ENCODE data around the gene VSIG4. TPM values are rescaled to one million over a fixed set of nuclear protein-coding genes. Genes with fewer than 3 reads are reported as not detected.

The VSIG4 gene
- polyA plus RNA-seq, 1 of the 3 experiments (the other 2 are of a cell fraction) = not detected

DNA sequence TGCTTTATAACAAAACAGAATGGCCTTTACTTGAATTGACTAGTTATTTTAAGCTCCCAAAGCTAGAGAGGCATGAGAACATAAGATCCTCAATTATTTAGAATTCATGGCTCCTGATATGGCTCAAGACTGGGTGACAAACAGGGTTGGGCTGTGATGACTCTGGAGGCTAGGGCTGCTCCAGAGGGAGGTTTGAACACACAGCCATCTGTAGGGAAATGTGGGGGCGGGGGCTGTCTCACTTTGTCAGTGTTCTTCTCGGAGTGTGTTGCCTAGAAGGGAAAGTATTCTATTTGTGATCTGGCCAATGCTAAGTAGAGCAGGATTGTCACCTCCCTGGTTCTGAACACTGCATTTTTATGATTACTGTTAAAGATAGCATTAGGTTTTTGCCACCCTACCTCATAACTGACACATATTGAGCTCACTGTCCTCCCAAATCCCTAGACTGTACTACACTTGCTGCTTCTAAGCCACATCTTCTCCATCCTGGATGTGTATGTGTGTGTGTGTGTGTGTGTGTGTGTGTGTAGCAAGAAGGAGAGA lies 45.9 kb downstream of the VSIG4 start:
- DNase-seq = no peak
- CTCF ChIA-PET = no interaction called here
- Histone ChIP-seq H3K9me3 (no peaks in the 10 kb centered on the region), H3K4me1 (ENCODE audit: control insufficient read depth in 1 of 2, insufficient read depth in 2 of 2, low read depth in 1 of 2, low read length in 1 of 2) (no peaks in the 10 kb centered on the region), H3K36me3 (replicated peaks in 1 of 2; ENCODE audit: control insufficient read depth in 1 of 2, insufficient read depth in 2 of 2, low read length in 1 of 2) (no peaks in the 10 kb centered on the region), H3K4me2 (no peak overlapping the region), H3K9me2 (no peaks in the 10 kb centered on the region), H3K27me3 (ENCODE audit: insufficient read depth) (no peaks in the 10 kb centered on the region), H3K27ac (ENCODE audit: low read depth in 2 of 2, low read length in 1 of 2) (no peak overlapping the region), H3K9ac (no peak overlapping the region), H4K20me1 (ENCODE audit: insufficient read depth) (no peaks in the 10 kb centered on the region), H2AFZ (ENCODE audit: low read depth) (no peak overlapping the region), H3K4me3 (ENCODE audit: low read depth in 2 of 2, low read length in 1 of 2) (no peak overlapping the region), H3F3A (replicated peaks; ENCODE audit: insufficient read depth) (no peaks in the 10 kb centered on the region), H3K79me2 (ENCODE audit: insufficient read depth) (no peaks in the 10 kb centered on the region)
- TF ChIP-seq JUND (IDR thresholded peaks at IDR 0.05) (no peak), RXRA (IDR thresholded peaks at IDR 0.05; ENCODE audit: borderline replicate concordance, low read depth) (no peak), SIN3A (IDR thresholded peaks at IDR 0.05; ENCODE audit: borderline replicate concordance, low read depth, low read length) (no peak), NRF1 (IDR thresholded peaks at IDR 0.05; ENCODE audit: low read depth, low read length) (no peak), RCOR1 (IDR thresholded peaks at IDR 0.05; ENCODE audit: low read length) (no peak)
- TF ChIP-seq, protein P1, sequence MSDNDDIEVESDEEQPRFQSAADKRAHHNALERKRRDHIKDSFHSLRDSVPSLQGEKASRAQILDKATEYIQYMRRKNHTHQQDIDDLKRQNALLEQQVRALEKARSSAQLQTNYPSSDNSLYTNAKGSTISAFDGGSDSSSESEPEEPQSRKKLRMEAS (IDR thresholded peaks at IDR 0.05; ENCODE audit: low read depth) = no peak
- WGBS (ENCODE audit: low lambda C conversion rate) = 0% methylated on average over 2 of the region's 2 CpGs
- POLR2A ChIA-PET = no interaction called here

DNA sequence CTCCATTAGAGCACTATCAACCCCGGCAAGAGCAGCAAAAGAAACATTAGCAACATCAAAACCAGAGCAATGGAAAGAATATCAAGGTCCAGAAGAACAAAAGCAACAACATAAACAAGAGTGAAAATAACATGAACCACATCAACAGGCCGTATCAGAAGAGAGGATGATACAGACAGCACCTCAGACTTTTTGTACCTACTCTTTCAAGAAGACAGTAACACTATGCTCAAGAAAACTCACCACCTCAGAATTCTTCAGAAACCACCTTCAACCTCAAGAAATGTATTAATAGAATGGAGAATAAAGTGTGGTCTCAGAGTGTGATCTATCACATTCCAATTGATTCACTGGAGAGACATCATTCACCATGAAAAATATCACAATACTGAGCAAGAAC lies 46.5 kb downstream of the VSIG4 start:
- no peak overlapping the region for H2AFZ ChIP-seq (ENCODE audit: low read depth)
- H3K9me3 ChIP-seq = no peaks in the 10 kb centered on the region
- H3K4me1 ChIP-seq (ENCODE audit: control insufficient read depth in 1 of 2, insufficient read depth in 2 of 2, low read depth in 1 of 2, low read length in 1 of 2) = no peaks in the 10 kb centered on the region
- H3K9me2 ChIP-seq = no peaks in the 10 kb centered on the region
- H3K4me2 ChIP-seq = no peak overlapping the region
- no peak for DNase-seq
- no peaks in the 10 kb centered on the region for H3F3A ChIP-seq (replicated peaks; ENCODE audit: insufficient read depth)
- 2% methylated on average over 2 of the region's 2 CpGs for WGBS (ENCODE audit: low lambda C conversion rate)
- H3K9ac ChIP-seq = no peak overlapping the region
- no peaks in the 10 kb centered on the region for H3K36me3 ChIP-seq (replicated peaks in 1 of 2; ENCODE audit: control insufficient read depth in 1 of 2, insufficient read depth in 2 of 2, low read length in 1 of 2)
- no peaks in the 10 kb centered on the region for H4K20me1 ChIP-seq (ENCODE audit: insufficient read depth)
- H3K79me2 ChIP-seq (ENCODE audit: insufficient read depth) = no peaks in the 10 kb centered on the region
- H3K27me3 ChIP-seq (ENCODE audit: insufficient read depth) = no peaks in the 10 kb centered on the region; the same call in 1 of the 2 replicates
- no peak overlapping the region for H3K4me3 ChIP-seq (ENCODE audit: low read depth in 2 of 2, low read length in 1 of 2)
- ChIA-PET POLR2A (no interaction called here), CTCF (no interaction called here)
- H3K27ac ChIP-seq (ENCODE audit: low read depth in 2 of 2, low read length in 1 of 2) = no peak overlapping the region
- no peak for TF ChIP-seq FOSL2 (IDR thresholded peaks at IDR 0.05; ENCODE audit: borderline replicate concordance, low read depth)
- no peak for TF ChIP-seq RFX5 (IDR thresholded peaks at IDR 0.05; ENCODE audit: low read length)
- no peak for TF ChIP-seq YY1 (IDR thresholded peaks at IDR 0.05; ENCODE audit: low read depth)
- TF ChIP-seq POLR2AphosphoS5 (IDR thresholded peaks at IDR 0.05; ENCODE audit: low read depth, low read length) = no peak
- TF ChIP-seq, protein P1 (IDR thresholded peaks at IDR 0.05; ENCODE audit: low read depth) = no peak
- no peak for TF ChIP-seq NRF1 (IDR thresholded peaks at IDR 0.05; ENCODE audit: low read depth, low read length)
- TF ChIP-seq, protein P2, sequence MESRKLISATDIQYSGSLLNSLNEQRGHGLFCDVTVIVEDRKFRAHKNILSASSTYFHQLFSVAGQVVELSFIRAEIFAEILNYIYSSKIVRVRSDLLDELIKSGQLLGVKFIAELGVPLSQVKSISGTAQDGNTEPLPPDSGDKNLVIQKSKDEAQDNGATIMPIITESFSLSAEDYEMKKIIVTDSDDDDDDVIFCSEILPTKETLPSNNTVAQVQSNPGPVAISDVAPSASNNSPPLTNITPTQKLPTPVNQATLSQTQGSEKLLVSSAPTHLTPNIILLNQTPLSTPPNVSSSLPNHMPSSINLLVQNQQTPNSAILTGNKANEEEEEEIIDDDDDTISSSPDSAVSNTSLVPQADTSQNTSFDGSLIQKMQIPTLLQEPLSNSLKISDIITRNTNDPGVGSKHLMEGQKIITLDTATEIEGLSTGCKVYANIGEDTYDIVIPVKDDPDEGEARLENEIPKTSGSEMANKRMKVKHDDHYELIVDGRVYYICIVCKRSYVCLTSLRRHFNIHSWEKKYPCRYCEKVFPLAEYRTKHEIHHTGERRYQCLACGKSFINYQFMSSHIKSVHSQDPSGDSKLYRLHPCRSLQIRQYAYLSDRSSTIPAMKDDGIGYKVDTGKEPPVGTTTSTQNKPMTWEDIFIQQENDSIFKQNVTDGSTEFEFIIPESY (IDR thresholded peaks at IDR 0.05; ENCODE audit: borderline replicate concordance, low read depth) = no peak
- TF ChIP-seq TAF1 (IDR thresholded peaks at IDR 0.05; ENCODE audit: borderline replicate concordance, low read depth, low read length) = no peak
- TF ChIP-seq, protein P3, sequence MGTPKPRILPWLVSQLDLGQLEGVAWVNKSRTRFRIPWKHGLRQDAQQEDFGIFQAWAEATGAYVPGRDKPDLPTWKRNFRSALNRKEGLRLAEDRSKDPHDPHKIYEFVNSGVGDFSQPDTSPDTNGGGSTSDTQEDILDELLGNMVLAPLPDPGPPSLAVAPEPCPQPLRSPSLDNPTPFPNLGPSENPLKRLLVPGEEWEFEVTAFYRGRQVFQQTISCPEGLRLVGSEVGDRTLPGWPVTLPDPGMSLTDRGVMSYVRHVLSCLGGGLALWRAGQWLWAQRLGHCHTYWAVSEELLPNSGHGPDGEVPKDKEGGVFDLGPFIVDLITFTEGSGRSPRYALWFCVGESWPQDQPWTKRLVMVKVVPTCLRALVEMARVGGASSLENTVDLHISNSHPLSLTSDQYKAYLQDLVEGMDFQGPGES (IDR thresholded peaks at IDR 0.05; ENCODE audit: low read depth, low read length) = no peak
- no peak for TF ChIP-seq FOXM1 (IDR thresholded peaks at IDR 0.05; ENCODE audit: low read depth)
- no peak for TF ChIP-seq NFIC (IDR thresholded peaks at IDR 0.05; ENCODE audit: borderline replicate concordance)
- TF ChIP-seq SIN3A (IDR thresholded peaks at IDR 0.05; ENCODE audit: borderline replicate concordance, low read depth, low read length) = no peak
- no peak for TF ChIP-seq EP300 (IDR thresholded peaks at IDR 0.05; ENCODE audit: borderline replicate concordance in 1 of 2, low read depth in 1 of 2, low read length in 1 of 2)
- TF ChIP-seq EZH2phosphoT487 (IDR thresholded peaks at IDR 0.05; ENCODE audit: borderline replicate concordance, low read depth) = no peak
- no peak for TF ChIP-seq JUND (IDR thresholded peaks at IDR 0.05)
- TF ChIP-seq, protein P4, sequence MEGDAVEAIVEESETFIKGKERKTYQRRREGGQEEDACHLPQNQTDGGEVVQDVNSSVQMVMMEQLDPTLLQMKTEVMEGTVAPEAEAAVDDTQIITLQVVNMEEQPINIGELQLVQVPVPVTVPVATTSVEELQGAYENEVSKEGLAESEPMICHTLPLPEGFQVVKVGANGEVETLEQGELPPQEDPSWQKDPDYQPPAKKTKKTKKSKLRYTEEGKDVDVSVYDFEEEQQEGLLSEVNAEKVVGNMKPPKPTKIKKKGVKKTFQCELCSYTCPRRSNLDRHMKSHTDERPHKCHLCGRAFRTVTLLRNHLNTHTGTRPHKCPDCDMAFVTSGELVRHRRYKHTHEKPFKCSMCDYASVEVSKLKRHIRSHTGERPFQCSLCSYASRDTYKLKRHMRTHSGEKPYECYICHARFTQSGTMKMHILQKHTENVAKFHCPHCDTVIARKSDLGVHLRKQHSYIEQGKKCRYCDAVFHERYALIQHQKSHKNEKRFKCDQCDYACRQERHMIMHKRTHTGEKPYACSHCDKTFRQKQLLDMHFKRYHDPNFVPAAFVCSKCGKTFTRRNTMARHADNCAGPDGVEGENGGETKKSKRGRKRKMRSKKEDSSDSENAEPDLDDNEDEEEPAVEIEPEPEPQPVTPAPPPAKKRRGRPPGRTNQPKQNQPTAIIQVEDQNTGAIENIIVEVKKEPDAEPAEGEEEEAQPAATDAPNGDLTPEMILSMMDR (IDR thresholded peaks at IDR 0.05) = no peak

Measured in SK-N-SH (cell line).